GM12892 (cell line): ENCODE data around the gene AMBRA1.
"Not testable (repeated sequence)": the region's sequence is repeated elsewhere in the genome, so short reads cannot be mapped to it uniquely, and the experiment has no call there.

Source experiments
- POLR2A ChIP-seq: IDR thresholded peaks from 2 replicates; pipeline ENCODE4 v1.6.1; 2011; ENCODE audit warnings: low read depth, low read length, control low read depth
- TAF1 ChIP-seq: IDR thresholded peaks from 2 replicates; pipeline ENCODE4 v1.6.1; 2011; ENCODE audit warnings: low read depth, mild to moderate bottlenecking, control low read depth, low read length, borderline replicate concordance

DNA sequence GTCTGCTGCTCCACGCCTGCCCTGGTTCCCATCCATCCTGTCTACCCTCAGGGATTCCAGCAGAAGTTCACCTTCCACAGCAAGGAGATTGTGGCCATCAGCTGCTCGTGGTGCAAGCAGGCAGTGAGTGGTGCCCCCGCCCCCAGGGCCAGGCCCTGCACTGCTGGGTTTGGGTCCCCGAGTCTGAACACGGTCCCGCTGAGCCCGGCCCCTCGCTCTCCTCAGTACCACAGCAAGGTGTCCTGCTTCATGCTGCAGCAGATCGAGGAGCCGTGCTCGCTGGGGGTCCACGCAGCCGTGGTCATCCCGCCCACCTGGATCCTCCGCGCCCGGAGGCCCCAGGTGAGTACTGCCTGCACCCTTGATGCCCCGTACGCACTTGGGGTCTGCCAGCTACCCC lies 222.6 kb downstream of the AMBRA1 start:
- TF ChIP-seq TAF1, POLR2A: not testable (repeated sequence)
